Fibroblast of lung (primary cell): ENCODE data around the gene GAK.

Experiments used
- EZH2 ChIP-seq: IDR thresholded peaks from 2 replicates; pipeline ENCODE4 v1.5.1; 2012; ENCODE audit warnings: low read length, control low read depth, mild to moderate bottlenecking; ENCODE audit errors: missing control alignments
- TF ChIP-seq, protein P1 (sequence below), 2 donors: IDR thresholded peaks in 1 of 2; conservative IDR thresholded peaks in 1 of 2; 1 replicate in 1 of 2; 2 replicates in 1 of 2; pipeline ENCODE4 v1.5.1; 2011 to 2012; ENCODE audit warnings: low read length in 2 of 2, control low read depth in 1 of 2, inconsistent platforms in 1 of 2, low read depth in 1 of 2, mild to moderate bottlenecking in 1 of 2

GRCh38 chr4:930827-931193 is 1.3 kb downstream of the GAK start:
- no peak for TF ChIP-seq EZH2
- TF ChIP-seq, protein P1, sequence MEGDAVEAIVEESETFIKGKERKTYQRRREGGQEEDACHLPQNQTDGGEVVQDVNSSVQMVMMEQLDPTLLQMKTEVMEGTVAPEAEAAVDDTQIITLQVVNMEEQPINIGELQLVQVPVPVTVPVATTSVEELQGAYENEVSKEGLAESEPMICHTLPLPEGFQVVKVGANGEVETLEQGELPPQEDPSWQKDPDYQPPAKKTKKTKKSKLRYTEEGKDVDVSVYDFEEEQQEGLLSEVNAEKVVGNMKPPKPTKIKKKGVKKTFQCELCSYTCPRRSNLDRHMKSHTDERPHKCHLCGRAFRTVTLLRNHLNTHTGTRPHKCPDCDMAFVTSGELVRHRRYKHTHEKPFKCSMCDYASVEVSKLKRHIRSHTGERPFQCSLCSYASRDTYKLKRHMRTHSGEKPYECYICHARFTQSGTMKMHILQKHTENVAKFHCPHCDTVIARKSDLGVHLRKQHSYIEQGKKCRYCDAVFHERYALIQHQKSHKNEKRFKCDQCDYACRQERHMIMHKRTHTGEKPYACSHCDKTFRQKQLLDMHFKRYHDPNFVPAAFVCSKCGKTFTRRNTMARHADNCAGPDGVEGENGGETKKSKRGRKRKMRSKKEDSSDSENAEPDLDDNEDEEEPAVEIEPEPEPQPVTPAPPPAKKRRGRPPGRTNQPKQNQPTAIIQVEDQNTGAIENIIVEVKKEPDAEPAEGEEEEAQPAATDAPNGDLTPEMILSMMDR (conservative IDR thresholded peaks at IDR 0.05 in 1 of 2, IDR thresholded peaks at IDR 0.05 in 1 of 2; ENCODE audit: low read depth in 1 of 2, low read length in 2 of 2), result no peak
